ENCODE results near the gene LSM12. TPM values are rescaled to one million over a fixed set of nuclear protein-coding genes. Genes with fewer than 3 reads are reported as not detected.

Gene LSM12
- total RNA-seq, 4 donors from 2014 or later: 41.3 to 47.2 (median 43.8) TPM

DNA sequence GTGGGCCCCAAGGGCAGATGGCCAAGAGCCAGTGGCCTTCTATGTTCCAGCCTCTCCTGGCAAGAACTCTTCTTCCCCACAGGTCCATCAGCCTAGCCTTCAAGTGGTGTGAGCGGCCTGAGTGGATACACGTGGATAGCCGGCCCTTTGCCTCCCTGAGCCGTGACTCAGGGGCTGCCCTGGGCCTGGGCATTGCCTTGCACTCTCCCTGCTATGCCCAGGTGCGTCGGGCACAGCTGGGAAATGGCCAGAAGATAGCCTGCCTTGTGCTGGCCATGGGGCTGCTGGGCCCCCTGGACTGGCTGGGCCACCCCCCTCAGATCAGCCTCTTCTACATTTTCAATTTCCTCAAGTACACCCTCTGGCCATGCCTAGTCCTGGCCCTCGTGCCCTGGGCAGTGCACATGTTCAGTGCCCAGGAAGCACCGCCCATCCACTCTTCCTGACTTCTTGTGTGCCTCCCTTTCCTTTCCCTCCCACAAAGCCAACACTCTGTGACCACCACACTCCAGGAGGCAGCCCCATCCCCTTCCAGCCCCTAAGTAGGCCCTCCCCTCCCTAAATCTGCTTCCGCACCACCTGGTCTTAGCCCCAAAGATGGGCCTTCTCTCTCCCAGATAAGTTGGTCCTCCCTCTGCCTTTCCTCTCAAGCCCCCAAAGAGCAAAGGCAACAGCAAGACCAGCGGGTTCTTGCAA, 9.3 kb upstream of the LSM12 start:
- H3K9me3 ChIP-seq: no peaks in the 10 kb centered on the region
- no peak for TF ChIP-seq POLR2A (IDR thresholded peaks at IDR 0.05)
- no peak for TF ChIP-seq CTCF (IDR thresholded peaks at IDR 0.05)
- H3K4me1 ChIP-seq: peaks cover 10 to 11% of the 10 kb centered on the region in 2 donors
- no peak overlapping the region for H3K27ac ChIP-seq
- WGBS, 2 donors: 67 to 75% methylated on average over 10 of the region's 10 CpGs
- peak; percentile 58 to 59 for DNase-seq
- peaks cover 36 to 47% of the 10 kb centered on the region in 2 donors for H3K36me3 ChIP-seq
- no peak overlapping the region for H3K4me3 ChIP-seq (replicated peaks in 1 of 3)
- no peaks in the 10 kb centered on the region for H3K27me3 ChIP-seq
- intact Hi-C loops (cut with DNase I): loop anchor here (10.0 kb wide), 1 partner anchor 49 kb away; the partner anchor contains the start of gene HDAC5

- Histone ChIP-seq H3K4me1 (peaks cover 11 to 13% of the 10 kb centered on the region in 2 donors), H3K27me3 (no peaks in the 10 kb centered on the region), H3K27ac (no peak overlapping the region), H3K36me3 (peaks cover 28 to 39% of the 10 kb centered on the region in 2 donors), H3K9me3 (no peaks in the 10 kb centered on the region), H3K4me3 (replicated peaks in 1 of 3) (no peak overlapping the region)
- TF ChIP-seq POLR2A (IDR thresholded peaks at IDR 0.05) (no peak), CTCF (IDR thresholded peaks at IDR 0.05) (no peak)
- intact Hi-C loops (cut with DNase I): loop anchor here (10.0 kb wide), 1 partner anchor 50 kb away; the partner anchor contains the start of gene HDAC5
- WGBS, 2 donors: 94% methylated on average over 9 of the region's 9 CpGs
- no peak for DNase-seq
These were observed 8.4 kb upstream of the LSM12 start for GRCh38 chr17:44074911-44075285.

DNA sequence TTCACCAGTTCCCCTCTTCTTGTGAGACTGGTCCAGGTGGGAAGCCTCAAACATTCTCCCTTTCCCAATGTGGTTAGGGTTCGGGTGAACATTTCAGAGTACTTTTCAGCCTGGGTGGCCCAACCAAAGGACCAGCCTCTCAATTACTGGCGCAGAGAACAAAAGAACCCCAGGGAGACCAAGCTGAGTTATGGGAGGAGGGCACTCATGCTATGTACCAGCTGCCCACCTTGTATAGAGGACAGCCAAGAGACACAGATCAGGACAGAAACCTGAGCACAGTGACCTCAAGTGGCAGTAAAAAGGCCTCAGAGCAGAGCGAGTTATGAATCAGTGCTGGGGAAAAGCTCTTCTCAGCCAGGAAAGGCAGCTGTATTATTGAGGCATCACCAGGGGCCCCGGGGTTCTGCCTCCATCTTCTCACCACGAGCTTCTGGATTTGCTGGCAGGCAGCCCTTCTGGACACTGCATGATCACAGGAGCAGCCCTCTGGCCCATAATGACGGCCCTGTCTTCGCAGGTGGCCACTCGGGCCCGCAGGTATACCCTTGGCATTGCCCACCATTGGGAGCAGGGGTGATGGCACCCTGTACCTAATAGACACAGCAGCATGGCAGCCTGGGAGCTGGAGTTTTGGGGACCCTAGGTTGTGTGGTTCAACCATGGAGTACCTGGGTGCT, 7.9 kb upstream of the LSM12 start:
- intact Hi-C loops (cut with DNase I): loop anchor here (10.0 kb wide), 1 partner anchor 50 kb away; the partner anchor contains the start of gene HDAC5
- WGBS, 2 donors: 86 to 90% methylated on average over 8 to 9 of the region's 9 CpGs
- Histone ChIP-seq H3K4me1 (peaks cover 11 to 17% of the 10 kb centered on the region in 2 donors), H3K4me3 (replicated peaks in 1 of 3) (no peak overlapping the region), H3K36me3 (peaks cover 28 to 36% of the 10 kb centered on the region in 2 donors), H3K27me3 (no peaks in the 10 kb centered on the region), H3K9me3 (no peaks in the 10 kb centered on the region), H3K27ac (no peak overlapping the region)
- TF ChIP-seq CTCF (IDR thresholded peaks at IDR 0.05): no peak
- no peak for TF ChIP-seq POLR2A (IDR thresholded peaks at IDR 0.05)
- no peak for DNase-seq

- TF ChIP-seq CTCF (IDR thresholded peaks at IDR 0.05) (no peak), POLR2A (IDR thresholded peaks at IDR 0.05) (no peak)
- no peak for DNase-seq
- 25 to 32% methylated on average over 2 of the region's 2 CpGs for WGBS, 2 donors
- no peaks in the 10 kb centered on the region for H3K27me3 ChIP-seq
- peaks cover 7 to 14% of the 10 kb centered on the region in 2 donors for H3K36me3 ChIP-seq
- H3K9me3 ChIP-seq: no peaks in the 10 kb centered on the region
- peak overlapping the region in 1 of 3 donors; percentile 78 for H3K4me3 ChIP-seq (replicated peaks in 1 of 3)
- intact Hi-C loops (cut with DNase I): loop anchor here (10.0 kb wide), 1 partner anchor 53 kb away; the partner anchor contains the start of gene HDAC5
- peak overlapping the region in 2 of 3 donors; percentile 52 to 55 for H3K27ac ChIP-seq
- H3K4me1 ChIP-seq: peaks cover 18 to 22% of the 10 kb centered on the region in 2 donors
These were observed 5.3 kb upstream of the LSM12 start for GRCh38 chr17:44071772-44072171.

- TF ChIP-seq CTCF (IDR thresholded peaks at IDR 0.05): no peak
- no peak for TF ChIP-seq POLR2A (IDR thresholded peaks at IDR 0.05)
- H3K36me3 ChIP-seq: peaks cover 3 to 8% of the 10 kb centered on the region in 2 donors
- WGBS, 2 donors: 2 to 8% methylated on average over 3 of the region's 3 CpGs
- H3K9me3 ChIP-seq: no peaks in the 10 kb centered on the region
- intact Hi-C loops (cut with DNase I): loop anchor here (10.0 kb wide), 1 partner anchor 54 kb away; the partner anchor contains the start of gene HDAC5
- H3K4me1 ChIP-seq: peaks cover 20 to 23% of the 10 kb centered on the region in 2 donors
- DNase-seq: no peak
- no peaks in the 10 kb centered on the region for H3K27me3 ChIP-seq
- peak overlapping the region; percentile 34 to 78 (median 76) for H3K4me3 ChIP-seq (replicated peaks in 1 of 3)
- peak overlapping the region; percentile 55 to 88 (median 60) for H3K27ac ChIP-seq
These were observed 4.7 kb upstream of the LSM12 start for GRCh38 chr17:44071198-44071520.

Data from thyroid gland (tissue), 4 donors.